NCI-H510A treated with DMSO at 0.1 percent for 48 hours (cell line): ENCODE results near the gene ITGAD.

Experiments used
- DNase-seq: peaks from one replicate; lab custom pipeline; 2025; lab: John Stamatoyannopoulos, UW

The ITGAD gene

GRCh38 chr16:31475946-31476302 is 82.8 kb downstream of the ITGAD start:
- DNase-seq, result peak; percentile 35
